Activated CD4-positive, alpha-beta T cell treated with anti-CD3 and anti-CD28 coated beads, Interleukin-2, Interleukin-4, amounts not matched to agents 100 ng/mL and 50 ng/mL, durations not matched to agents 16 hours and 8 hours (primary cell): Measurements from ENCODE around the gene ARIH2.

Source experiments
- DNase-seq: peaks from one replicate; pipeline ENCODE4 v3.0.0-alpha.2; 2020; ENCODE audit warnings: low spot score

The ARIH2 gene

DNA sequence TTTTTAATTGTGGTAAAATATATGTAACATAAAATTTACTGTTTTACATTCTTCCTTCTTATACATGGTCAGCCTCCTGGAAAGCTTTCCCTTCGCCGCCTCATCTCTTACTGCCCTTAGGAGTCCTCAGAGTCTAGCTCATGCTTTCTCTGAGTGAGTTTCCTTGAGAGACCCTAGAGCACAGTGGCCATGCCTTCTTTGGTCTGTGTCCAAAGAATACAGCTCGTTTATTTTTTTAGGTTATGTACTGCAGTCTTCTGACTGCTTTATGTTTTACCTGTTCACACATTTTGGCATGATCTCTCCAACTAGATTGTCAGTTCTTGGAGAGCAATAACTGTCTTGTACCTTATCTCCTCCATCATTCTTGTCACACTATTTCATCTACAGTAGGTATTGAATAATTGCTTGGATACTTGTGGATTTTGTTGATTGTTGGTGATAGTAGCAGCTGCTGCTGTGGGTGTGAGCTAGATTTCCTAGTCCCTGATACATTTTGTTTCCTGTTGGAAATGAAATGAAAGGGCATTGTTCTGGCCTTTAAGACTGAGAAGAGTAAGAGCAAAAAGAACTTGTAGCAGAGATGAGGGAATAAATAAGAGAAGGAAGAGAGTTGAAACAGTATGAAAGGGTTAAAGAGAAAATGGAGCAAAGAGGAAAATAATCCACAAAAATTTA is 10.9 kb downstream of the ARIH2 start:
- DNase-seq: no peak

DNA sequence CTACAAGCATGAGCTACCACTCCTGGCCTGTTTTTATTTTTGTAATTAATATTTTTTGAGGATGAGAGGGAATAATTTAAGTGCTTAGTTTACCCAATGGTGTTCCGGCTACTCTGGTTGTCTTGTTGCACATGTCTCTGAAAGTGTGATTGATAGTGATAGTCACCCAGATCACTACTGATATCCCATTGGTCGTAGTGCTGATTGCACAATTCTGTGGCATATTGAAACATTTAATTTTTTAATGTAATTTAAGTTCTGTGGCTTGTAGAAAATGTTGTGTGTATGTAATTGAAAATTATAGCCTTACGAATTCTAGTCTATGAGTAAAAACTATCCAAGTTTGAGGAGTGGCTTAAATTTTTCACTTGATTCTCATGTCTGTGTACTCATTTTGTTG is 11.9 kb downstream of the ARIH2 start:
- no peak for DNase-seq

DNA sequence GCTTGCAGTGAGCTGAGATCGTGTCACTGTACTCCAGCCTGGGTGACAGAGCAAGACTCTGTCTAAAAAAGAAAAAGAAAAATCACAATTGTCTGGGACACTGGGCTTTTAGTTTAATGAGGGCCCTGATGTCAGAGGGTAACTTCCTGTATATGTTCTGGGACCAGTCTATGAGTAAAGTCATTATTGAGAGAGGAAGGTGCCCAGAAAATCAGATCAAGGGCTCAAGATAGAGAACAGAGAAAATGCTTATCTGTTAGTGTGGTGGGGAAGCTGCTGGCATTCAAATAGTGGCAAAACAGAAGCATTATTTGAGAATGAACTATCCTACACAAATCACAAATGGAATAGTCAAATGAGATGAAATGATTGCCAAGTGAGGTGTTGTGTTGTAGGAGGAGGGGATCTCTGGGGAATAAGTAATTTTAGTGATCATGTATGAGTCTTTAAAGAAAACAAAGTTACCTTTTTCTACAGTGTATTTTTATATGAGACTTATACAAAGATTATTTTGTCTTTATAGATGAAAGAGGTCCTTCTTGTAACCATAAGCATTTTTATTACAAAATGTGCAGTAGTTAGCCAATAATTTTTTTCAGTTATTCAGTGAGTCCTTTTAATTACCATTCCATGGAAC is 13.4 kb downstream of the ARIH2 start:
- DNase-seq: peak; percentile 28

DNA sequence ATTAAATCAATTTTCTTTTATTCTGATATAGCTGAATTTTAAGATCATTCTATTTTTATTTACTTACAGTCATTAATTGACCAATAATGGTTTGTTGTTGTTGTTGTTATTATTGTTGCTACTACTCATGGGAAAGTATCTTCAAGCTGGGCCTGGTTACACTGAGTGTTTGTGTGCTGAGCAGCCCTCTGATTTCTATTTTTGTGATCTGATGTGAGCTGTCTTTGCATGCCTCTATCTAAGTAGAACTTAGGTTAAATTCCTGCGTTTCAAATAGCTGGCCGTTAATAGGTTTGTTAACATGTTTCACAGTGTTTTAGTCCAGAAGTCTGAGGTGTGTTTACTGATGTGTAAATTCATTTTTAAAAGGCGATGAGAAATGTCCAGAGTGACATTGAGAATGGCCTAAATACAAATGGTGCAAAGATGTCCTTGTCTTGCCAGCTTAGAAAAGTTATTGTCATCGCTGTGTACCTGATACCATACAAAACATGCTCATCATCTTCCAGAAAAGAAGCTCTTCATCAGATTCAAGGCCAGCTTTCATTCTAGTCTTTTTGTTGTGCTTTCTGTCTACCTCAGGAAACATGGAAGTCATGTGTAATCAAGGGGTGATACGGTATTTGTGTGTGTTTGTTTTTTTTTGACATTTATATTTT is 15.8 kb downstream of the ARIH2 start:
- DNase-seq: no peak

DNA sequence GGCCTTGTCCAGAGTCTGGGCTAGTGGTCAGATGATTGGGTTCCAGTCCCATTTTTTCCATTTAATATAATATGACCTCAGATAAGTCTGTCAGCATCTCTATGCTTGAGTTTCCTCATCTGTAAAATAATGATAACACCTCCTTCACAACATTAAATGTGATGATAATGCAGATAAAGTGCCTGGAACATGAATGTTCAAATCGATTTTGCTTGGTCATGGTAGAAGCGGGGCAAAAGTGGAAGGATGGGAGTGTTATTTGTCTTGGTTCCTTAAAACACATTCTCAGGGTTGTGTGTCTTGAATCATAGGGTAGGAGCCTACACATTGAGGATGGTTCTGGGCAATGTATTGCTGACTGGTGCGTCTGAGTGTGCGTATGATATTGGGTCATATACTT is 16.9 kb downstream of the ARIH2 start:
- DNase-seq: no peak

DNA sequence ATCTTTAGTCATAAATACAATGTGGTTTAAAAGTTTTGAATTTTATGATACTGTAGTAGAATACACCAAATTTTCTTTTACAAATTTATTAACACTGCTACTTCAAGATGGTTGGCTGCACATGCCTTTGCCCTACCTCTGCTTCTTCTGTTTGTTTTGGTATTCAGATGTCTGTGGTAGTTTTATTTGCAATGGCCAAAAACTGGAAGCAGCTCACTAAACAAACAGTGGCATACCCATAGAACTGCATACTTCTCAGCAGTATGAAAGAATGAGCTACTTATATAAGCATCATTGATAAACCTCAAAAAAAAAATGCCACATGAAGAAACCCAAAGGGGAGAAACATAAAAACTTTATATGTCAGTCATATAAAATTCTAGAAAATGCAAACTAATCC is 19.5 kb downstream of the ARIH2 start:
- no peak for DNase-seq

DNA sequence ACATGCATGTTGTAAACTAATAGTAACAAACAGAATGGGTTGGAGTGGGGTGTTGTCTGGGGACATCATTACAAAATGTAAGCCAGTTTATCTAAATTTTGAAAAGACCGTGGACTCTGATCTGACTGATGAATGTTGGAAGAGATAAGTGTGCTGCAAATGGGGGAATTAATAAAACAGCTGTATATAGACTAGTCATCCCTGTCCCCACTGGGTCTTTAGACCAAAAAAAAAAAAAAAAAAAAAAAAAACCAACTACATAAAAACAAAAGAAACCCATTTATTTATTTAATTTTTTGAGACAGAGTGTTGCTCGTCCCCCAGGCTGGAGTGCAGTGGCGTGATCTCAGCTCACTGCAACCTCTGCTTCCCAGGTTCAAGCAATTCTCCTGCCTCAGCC is 20.0 kb downstream of the ARIH2 start:
- DNase-seq: no peak

DNA sequence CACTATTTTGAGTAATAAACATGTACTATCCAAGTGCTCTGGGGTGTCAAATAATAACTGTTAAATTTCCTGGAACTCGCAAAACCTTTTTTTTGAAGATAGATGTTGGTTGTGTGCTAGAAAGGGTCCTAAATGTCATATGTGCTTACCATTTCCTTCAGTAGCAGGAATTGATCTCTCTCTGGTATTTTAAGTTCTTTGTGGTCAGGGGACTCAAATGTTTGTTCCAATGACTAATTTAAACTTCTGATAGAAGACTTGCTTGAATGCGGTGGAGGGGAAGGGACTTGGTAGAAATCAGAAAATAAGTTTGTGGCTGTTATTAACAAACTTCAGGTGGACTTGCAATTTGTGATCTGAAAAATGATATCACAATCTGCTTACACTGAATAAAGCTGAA is 26.8 kb downstream of the ARIH2 start:
- no peak for DNase-seq

DNA sequence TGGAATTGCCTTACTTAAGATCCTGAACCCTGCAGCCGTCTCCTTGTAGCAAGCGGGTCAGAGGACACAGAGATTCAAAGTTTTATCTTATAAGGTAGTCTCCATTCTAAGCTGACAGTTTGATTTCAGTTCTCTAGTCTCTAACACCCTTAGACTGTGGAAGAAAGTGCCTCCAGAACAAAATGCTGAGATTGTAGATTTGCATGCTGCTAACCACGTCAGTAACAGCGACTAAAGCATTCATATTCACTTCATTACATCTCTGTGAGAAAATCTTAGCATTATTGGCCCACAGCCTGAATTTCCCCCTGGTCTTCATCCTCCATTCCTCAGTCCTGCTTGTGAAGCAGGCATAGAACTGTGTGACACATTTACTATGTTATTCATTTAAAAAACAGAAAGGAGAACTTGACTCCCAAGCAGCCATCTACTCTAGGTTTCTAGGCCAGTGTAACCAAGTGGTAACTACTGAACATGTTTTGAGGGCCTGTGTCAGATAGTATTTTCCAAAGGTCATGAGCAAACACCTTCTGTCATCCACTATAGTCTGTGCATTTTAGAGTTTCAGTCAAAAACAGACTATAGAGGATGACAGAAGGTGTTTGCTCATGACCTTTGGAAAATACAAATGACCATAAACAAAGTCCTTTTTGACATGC is 27.4 kb downstream of the ARIH2 start:
- DNase-seq: no peak

DNA sequence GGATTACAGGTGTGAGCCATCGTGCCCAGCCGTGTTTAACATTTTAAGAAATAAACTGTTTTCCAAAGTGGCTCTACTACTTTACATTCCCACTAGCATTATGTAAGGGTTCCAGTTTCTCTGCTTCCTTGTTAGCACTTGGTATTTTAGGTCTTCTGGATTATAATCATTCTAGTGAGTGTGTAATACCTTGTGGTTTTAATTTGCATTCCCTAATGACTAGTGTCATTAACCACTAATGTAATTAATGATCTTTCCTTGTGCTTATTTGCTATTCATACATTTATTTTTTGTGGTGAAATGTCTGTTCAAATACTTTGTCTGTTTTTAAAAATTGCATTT is 30.7 kb downstream of the ARIH2 start:
- DNase-seq: no peak

DNA sequence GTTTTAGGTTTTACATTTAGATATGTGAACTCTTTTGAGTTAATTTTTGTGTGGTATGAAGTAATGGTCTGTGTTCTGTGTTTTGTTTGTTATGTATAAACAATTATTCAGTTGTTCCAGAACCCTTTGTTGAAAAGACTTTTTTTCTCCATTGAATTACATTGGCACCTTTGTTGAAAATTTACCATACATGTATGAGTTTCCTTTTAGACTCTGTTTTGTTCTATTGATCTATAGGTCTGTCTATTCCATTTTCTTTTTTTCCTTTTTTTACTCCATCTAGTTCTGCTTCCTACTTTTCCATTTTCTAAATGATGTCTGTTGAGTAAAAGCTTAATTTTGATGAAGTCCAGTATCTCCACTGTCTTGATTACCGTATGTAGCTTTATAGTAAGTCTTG is 31.4 kb downstream of the ARIH2 start:
- DNase-seq: no peak

DNA sequence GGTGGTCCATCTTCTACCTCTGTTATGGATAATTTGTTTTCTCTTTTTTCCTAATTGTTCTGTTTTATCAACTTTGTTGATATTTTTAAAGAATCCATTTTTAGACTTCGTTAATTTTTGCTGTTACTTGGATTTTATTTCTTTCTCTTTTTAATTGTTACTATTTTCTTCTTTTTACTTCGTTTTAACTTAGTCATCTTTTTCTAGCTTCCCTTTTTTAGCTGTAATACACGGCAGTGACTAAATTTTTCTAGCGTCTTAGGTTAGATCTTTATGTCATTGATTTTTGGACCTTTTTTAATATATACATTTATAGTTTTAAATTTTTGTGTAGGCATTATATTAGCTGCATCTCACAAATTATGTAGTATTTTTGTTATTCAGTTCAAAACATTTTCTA is 33.1 kb downstream of the ARIH2 start:
- no peak for DNase-seq

DNA sequence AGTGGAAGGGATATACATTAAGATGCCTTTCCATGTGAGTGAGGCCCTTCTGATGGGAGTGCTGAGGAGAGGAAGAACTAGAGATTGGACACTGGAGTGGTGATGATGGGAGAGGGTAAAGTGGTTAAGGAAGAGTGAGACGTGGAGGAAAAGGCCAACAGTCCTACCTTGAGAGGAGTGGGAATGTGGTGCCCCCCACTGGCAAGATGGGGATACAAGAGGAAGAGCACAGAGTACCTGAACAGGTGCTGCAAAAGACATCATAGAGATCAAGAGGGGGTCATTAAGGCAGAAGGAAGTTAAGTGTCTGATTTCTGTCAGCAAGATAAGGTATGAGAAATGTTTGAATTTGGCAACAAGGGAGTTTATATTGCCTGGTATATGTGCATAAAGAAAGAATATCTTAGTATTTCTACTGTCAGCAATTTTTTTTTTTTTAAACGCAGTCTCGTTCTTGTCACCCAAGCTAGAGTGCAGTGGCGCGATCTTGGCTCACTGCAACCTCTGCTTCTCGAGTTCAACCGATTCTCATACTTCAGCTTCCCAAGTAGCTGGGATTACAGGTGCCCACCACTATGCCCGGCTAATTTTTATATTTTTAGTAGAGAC is 34.0 kb downstream of the ARIH2 start:
- no peak for DNase-seq

DNA sequence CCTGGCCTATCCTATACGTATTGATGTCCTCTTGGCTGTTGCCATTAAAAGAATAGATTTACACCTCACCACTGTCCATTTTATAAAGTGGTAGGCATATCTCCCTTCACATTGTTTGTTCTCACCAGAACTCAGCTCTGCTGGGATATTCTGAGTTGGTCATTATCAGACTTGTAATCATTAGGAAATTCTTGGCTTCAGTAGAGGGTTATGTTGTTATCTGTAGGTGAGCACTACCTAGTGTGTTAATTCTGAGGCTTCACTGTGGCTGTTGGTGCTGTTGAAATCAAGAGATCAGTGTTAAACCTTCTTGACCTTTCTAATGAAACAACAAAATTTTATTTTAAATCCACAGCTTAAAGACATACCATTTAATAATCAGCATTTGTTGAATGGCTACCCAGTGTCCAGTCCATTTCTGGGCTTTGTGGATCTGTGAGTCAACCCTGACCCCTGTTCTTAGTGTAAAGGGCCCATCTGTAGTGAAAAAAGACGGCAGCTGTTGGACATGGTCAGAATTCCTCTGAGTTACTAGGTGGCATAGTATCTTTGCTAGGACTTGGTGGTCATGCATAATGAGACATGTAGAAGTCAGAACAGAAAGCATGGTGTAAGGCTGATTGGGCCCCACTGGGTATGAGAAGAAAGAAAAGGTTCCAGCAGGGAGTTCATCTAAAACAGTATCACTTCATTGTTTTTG is 38.5 kb downstream of the ARIH2 start:
- no peak for DNase-seq

DNA sequence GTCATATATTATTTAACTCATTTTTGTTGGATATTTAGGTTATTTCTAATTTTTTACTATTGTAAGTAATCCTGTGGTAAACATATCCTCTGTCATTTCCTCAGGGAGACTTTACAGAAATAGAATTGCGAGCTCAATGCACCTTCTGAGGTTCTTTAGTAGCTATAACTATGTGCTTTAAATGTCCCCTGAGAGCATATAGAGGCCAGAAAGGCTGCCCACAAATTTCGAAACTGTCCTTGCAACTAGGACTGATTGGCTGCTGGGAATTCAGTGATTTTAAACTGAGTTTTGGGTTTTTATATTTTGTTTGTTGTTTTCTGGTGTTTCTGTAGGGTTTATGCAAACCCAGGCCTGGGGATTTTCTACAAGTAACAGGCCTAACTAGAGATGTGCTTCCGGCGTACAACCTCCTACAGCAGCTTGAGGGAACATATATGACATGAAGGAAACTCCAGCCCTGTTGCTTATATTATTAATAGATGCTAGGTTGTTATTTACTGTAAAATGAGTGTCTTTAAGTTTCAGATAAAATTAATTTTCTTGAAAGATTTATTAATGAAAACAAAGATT is 42.3 kb downstream of the ARIH2 start:
- no peak for DNase-seq

DNA sequence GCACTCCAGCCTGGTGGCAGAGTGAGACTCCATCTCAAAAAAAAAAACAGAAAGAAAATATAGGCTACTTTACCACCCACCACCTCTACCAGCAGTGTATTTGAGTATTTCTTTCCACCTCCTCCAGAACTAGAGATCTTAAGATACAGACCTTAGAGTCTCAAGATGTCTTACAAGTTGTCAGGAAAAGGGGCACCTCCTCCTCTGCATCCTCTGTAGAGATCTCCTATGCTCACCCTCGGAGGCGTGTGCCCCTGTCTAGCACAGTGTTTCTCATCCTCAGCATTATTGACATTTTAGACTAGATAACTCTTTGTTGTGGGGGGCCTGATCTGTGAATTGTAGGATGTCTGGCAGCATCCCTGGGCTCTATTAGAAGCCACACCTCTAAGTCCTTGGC is 43.7 kb downstream of the ARIH2 start:
- DNase-seq: no peak

DNA sequence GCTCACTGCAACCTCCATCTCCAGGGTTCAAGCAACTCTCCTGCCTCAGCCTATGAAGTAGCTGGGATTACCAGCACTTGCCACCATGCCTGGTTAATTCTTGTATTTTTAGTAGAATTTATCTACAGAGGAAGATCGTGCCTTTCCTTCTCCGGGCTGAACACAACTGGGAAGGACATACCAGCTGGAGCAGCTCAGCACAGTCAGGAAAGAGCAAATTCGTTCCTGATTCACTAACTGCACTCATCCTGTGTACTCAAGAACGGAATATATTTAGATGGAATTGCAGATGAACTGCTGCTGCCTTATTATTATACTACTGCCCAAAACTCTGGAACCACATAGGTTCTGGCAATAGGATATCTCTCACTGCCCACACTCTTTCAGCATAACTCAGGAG is 44.3 kb downstream of the ARIH2 start:
- DNase-seq: no peak

DNA sequence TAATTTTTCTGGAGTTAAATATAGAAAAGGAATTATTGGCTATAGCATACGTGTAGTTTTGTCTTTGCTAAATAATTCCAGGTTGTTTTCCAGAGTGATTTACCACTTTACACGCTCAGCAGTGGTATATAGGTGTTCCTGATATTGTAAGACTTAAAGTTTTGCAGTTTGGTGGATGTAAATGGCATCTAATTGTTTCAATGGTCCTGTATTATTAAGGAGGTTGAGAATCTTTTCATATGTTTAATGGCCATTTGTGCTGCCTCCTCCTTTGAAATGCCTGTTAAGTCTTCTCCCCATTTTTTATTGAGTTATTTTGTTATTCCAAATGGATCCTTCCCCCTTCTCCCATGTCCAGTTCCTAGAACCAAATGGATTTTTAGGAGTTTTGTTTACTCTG is 44.9 kb downstream of the ARIH2 start:
- DNase-seq: no peak

DNA sequence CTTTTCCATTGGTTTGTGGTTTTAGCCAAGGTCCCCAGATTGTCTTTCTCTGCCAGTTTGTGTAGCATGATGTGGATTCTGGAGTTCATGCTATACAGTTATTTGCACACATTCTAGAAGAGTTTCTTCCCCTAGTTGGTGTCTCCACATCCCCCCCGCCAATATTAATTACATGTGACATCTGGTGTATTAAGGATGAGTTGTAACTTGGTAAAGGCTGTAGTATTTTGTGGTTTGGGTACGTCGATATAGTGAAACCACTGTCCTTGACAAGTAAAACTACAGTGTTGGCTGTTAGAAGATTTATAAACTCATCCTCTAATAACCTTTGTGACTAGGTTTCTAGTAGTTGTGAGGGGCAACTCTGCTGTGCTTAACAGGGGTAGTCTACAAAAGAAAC is 47.7 kb downstream of the ARIH2 start:
- DNase-seq: no peak

DNA sequence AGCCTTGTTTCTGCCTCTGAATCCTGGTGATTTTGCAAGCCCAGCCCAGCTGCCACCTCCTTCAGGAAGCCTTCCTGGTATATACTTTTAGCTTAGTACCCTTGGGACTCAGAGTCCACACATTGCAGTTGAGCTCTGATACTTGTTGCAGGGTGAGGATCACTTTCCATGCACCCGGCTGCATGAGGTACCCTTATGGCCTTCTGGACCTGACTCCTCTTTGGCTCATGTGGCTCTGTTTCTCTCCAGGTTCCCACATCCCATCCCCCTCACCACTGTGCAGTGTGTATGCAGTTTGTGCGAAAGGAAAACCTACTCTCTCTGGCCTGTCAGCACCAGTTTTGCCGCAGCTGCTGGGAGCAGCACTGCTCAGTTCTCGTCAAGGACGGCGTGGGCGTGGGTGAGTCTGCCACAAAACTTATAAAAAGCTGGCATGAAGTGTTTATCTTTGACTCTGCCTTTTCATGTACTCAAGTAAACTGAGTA is 48.3 kb downstream of the ARIH2 start:
- no peak for DNase-seq

DNA sequence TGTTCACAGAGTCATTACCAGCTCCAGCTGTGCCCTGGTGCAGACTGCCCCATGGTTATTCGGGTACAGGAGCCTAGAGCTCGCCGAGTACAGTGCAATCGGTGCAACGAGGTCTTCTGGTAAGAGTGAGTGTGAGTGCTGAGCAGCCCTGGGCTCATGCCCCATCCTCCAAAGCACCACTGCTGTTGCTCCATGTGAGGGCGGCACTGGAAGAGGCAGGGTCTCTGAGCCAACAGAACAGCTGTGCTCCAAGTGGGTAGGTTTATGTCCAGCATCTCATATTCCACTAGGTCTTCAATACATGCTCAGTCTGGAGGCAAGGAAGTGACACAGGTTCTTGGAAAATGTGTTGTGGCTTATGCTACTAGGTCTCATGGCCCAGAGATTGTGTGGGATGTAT is 51.9 kb downstream of the ARIH2 start:
- no peak for DNase-seq
